ENCODE results near the gene ARSA. TPM values are rescaled to one million over a fixed set of nuclear protein-coding genes. Genes with fewer than 3 reads are reported as not detected.

Gene ARSA
- total and polyA plus RNA-seq, 2 of the 13 experiments (the other 11 are each of a cell fraction or from before 2014, with no cell fraction given), result 9.0 to 11.5 TPM

GRCh38 chr22:50582493-50583293 lies 45.3 kb downstream of the ARSA start, which contains the start of gene CHKB (continued):
- TF ChIP-seq HBP1 (CRISPR knock-in tag; IDR thresholded peaks at IDR 0.05; ENCODE audit: low read depth) (0 out of 2 replicates have a peak, but pooled peaks have one; percentile 46), GFI1 (CRISPR knock-in tag; IDR thresholded peaks at IDR 0.05; ENCODE audit: borderline replicate concordance) (no peak), ASH2L (IDR thresholded peaks at IDR 0.05; ENCODE audit: insufficient read length, low read depth, low read length) (peak; percentile 69), ZBTB21 (CRISPR knock-in tag; IDR thresholded peaks at IDR 0.05) (no peak), ZBTB10 (CRISPR knock-in tag; IDR thresholded peaks at IDR 0.05; ENCODE audit: borderline replicate concordance) (no peak), ZNF724P (CRISPR knock-in tag; IDR thresholded peaks at IDR 0.05; ENCODE audit: borderline replicate concordance) (0 out of 2 replicates have a peak, but pooled peaks have one; percentile 37), SATB2 (CRISPR knock-in tag; IDR thresholded peaks at IDR 0.05) (no peak), KLF15 (CRISPR knock-in tag; IDR thresholded peaks at IDR 0.05; ENCODE audit: borderline replicate concordance) (0 out of 2 replicates have a peak, but pooled peaks have one; percentile 18), MLXIP (CRISPR knock-in tag; IDR thresholded peaks at IDR 0.05; ENCODE audit: borderline replicate concordance) (peak; percentile 72; the same call in 1 of the 2 replicates), NCOA1 (CRISPR knock-in tag; IDR thresholded peaks at IDR 0.05) (peak; percentile 31; the same call in 1 of the 2 replicates), MEIS2 (CRISPR knock-in tag; IDR thresholded peaks at IDR 0.05) (peak; percentile 18; the same call in 1 of the 2 replicates), PRDM4 (CRISPR knock-in tag; IDR thresholded peaks at IDR 0.05; ENCODE audit: borderline replicate concordance) (no peak), MTF1 (CRISPR knock-in tag; IDR thresholded peaks at IDR 0.05) (peak; percentile 65; the same call in 1 of the 2 replicates), ZNF232 (CRISPR knock-in tag; IDR thresholded peaks at IDR 0.05; ENCODE audit: borderline replicate concordance) (no peak), ZNF234 (CRISPR knock-in tag; conservative IDR thresholded peaks at IDR 0.05) (0 out of 2 replicates have a peak, but pooled peaks have one; percentile 66), GABPA (IDR thresholded peaks at IDR 0.05; ENCODE audit: low read depth, low read length) (peak; percentile 72), GABPA (CRISPR knock-in tag; IDR thresholded peaks at IDR 0.05; ENCODE audit: low read depth) (peak; percentile 76), ZNF251 (CRISPR knock-in tag; IDR thresholded peaks at IDR 0.05) (no peak), SP4 (CRISPR knock-in tag; IDR thresholded peaks at IDR 0.05) (peak; percentile 84)

Data from HepG2 (cell line).